GM21360 (cell line): Measurements from ENCODE around the gene KREMEN1.

Experiments used
- ATAC-seq: cut with Tn5 transposase; IDR thresholded peaks from one replicate; pipeline ENCODE4 v1.9.1; 2021; ENCODE audit warnings: mild to moderate bottlenecking, moderate library complexity; ENCODE audit not compliant: unreplicated experiment

KREMEN1 gene

GRCh38 chr22:29126670-29127395, 54.0 kb downstream of the KREMEN1 start:
- no peak for ATAC-seq

- ATAC-seq = no peak
Measured at GRCh38 chr22:29128891-29129807, 56.3 kb downstream of the KREMEN1 start.

GRCh38 chr22:29129808-29130140, 56.9 kb downstream of the KREMEN1 start:
- ATAC-seq = no peak

- no peak for ATAC-seq
Measured at GRCh38 chr22:29130476-29130875, 57.6 kb downstream of the KREMEN1 start.

GRCh38 chr22:29133603-29134133, 60.8 kb downstream of the KREMEN1 start:
- no peak for ATAC-seq

- no peak for ATAC-seq
Measured at GRCh38 chr22:29134448-29134847, 61.6 kb downstream of the KREMEN1 start.

GRCh38 chr22:29136782-29137700, 64.2 kb downstream of the KREMEN1 start:
- no peak for ATAC-seq

GRCh38 chr22:29138556-29139305, 65.9 kb downstream of the KREMEN1 start:
- ATAC-seq = no peak

GRCh38 chr22:29139965-29140782, 67.3 kb downstream of the KREMEN1 start:
- no peak for ATAC-seq

- no peak for ATAC-seq
Measured at GRCh38 chr22:29141078-29141688, 68.3 kb downstream of the KREMEN1 start.

GRCh38 chr22:29142116-29142515, 69.3 kb downstream of the KREMEN1 start:
- no peak for ATAC-seq

- no peak for ATAC-seq
Measured at GRCh38 chr22:29143941-29144785, 71.3 kb downstream of the KREMEN1 start.

GRCh38 chr22:29144786-29145160, 71.9 kb downstream of the KREMEN1 start:
- no peak for ATAC-seq

GRCh38 chr22:29145321-29146072, 72.7 kb downstream of the KREMEN1 start:
- ATAC-seq = no peak

GRCh38 chr22:29146091-29146560, 73.3 kb downstream of the KREMEN1 start:
- no peak for ATAC-seq

- ATAC-seq = no peak
Measured at GRCh38 chr22:29146771-29147170, 73.9 kb downstream of the KREMEN1 start.

- ATAC-seq = no peak
Measured at GRCh38 chr22:29147331-29147899, 74.6 kb downstream of the KREMEN1 start.
